ENCODE results near the gene STPG3. TPM values are rescaled to one million over a fixed set of nuclear protein-coding genes. Genes with fewer than 3 reads are reported as not detected.

STPG3 gene
- total RNA-seq, 4 donors from 2014 or later, result not detected

DNA sequence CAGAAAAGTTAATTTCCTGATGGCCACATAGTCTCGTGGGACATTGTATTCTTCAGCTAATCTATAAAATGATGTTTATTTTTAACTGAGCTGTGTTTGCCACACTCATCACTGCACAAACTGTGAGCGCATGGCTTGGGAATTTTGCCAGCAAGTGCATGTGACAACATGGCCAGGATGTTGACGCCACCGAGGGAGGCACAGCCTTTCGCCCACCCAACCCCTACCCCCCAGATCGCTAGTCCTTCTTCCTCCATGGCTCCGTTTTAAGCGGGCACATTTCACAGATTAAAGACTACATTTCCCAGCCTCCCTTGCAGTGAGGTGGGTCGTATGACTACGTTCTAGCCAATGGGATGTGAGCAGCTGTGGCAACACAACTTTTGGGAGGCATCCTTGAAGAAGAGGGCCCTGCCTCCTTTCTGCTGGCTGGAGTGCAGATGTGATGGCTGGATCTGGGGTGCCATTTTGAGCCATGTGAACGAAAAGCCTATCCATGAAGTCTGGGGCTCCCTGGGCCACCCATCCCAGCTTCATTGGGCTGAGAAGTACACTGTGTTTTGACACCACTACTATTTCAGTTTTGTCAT, 43.1 kb downstream of the STPG3 start:
- no peak for DNase-seq
- H3K27me3 ChIP-seq, result peaks cover 22 to 33% of the 10 kb centered on the region in 2 donors
- H3K27ac ChIP-seq, result no peak overlapping the region
- H3K36me3 ChIP-seq, result no peaks in the 10 kb centered on the region
- TF ChIP-seq POLR2A (IDR thresholded peaks at IDR 0.05), result no peak
- TF ChIP-seq, protein P1, sequence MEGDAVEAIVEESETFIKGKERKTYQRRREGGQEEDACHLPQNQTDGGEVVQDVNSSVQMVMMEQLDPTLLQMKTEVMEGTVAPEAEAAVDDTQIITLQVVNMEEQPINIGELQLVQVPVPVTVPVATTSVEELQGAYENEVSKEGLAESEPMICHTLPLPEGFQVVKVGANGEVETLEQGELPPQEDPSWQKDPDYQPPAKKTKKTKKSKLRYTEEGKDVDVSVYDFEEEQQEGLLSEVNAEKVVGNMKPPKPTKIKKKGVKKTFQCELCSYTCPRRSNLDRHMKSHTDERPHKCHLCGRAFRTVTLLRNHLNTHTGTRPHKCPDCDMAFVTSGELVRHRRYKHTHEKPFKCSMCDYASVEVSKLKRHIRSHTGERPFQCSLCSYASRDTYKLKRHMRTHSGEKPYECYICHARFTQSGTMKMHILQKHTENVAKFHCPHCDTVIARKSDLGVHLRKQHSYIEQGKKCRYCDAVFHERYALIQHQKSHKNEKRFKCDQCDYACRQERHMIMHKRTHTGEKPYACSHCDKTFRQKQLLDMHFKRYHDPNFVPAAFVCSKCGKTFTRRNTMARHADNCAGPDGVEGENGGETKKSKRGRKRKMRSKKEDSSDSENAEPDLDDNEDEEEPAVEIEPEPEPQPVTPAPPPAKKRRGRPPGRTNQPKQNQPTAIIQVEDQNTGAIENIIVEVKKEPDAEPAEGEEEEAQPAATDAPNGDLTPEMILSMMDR (IDR thresholded peaks at IDR 0.05), result no peak
- no peaks in the 10 kb centered on the region for H3K9me3 ChIP-seq
- no peak overlapping the region for H3K4me3 ChIP-seq
- H3K4me1 ChIP-seq, result peaks cover 0 to 13% of the 10 kb centered on the region in 2 donors
- intact Hi-C loops (cut with DNase I; ENCODE audit: low total_unique reads), result no loop called here

DNA sequence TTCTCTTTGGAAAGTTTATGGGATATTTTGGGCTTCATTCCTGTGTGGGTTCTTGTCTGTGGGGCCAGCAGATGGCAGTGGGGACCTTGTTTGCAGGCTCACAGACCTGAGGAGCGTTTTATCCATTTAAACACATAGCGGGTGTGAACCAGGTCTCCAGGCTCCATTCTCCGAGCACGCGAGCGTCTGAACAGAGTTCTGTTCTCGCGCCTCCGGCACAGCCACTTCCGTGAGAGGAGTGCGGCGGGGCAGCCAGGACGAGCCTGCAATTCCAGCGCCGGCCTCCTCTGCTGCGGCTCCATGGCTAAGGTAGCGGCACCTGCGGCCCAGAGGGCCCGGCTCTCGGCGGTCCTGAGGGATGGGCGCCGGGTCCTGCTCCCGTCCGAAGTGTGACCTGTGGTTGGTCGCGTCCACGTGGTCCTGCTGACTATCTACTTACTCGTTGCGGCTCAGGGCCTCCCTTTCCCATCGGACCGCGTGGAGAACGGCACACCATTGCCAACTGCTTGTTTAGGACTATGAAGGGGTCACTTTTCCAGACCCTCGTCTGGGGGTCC, 43.7 kb downstream of the STPG3 start:
- H3K27ac ChIP-seq, result no peak overlapping the region
- H3K9me3 ChIP-seq, result no peaks in the 10 kb centered on the region
- no peaks in the 10 kb centered on the region for H3K36me3 ChIP-seq
- DNase-seq, result no peak
- intact Hi-C loops (cut with DNase I; ENCODE audit: low total_unique reads), result no loop called here
- H3K27me3 ChIP-seq, result peaks cover 22 to 37% of the 10 kb centered on the region in 2 donors
- no peak overlapping the region for H3K4me3 ChIP-seq
- TF ChIP-seq, protein P1 (IDR thresholded peaks at IDR 0.05), result peak in 1 of 4 experiments; percentile 20
- no peak for TF ChIP-seq POLR2A (IDR thresholded peaks at IDR 0.05)
- peaks cover 0 to 13% of the 10 kb centered on the region in 2 donors for H3K4me1 ChIP-seq

DNA sequence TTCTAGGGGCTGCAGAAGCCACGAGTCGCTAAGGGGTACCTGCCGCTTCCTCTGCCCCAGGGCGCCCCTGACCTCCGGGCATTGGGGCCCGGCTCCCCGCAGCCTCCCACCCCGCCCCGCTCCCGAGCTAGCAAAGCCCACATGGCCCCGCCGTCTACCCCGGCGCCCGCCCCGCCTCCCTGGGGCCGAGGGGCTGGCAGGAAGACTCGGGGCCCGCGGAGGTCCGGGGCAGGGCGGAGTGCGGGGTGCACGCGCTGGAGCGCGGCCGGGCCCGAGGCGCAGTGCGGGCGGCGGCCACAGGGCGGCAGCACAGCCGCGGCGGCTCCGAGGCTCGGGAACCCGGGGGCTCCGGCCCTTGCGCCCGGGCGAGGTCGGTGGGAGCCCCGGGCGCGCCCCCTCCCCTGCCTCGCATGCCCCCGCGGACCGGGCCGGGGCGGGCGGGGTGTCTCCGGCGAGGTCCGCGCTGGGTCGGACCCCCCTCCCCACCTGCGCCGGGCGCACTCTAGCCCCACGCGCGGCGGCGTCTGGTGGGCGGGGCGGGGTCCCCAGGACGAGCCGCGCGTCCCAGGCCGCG, 44.2 kb downstream of the STPG3 start:
- H3K27me3 ChIP-seq, result peaks cover 27 to 43% of the 10 kb centered on the region in 2 donors
- no peaks in the 10 kb centered on the region for H3K36me3 ChIP-seq
- peak overlapping the region in 1 of 2 donors; percentile 77 for H3K27ac ChIP-seq
- intact Hi-C loops (cut with DNase I; ENCODE audit: low total_unique reads), result no loop called here
- H3K4me1 ChIP-seq, result peaks cover 0 to 13% of the 10 kb centered on the region in 2 donors
- DNase-seq, result no peak
- peak overlapping the region; percentile 10 to 11 for H3K4me3 ChIP-seq
- TF ChIP-seq, protein P1 (IDR thresholded peaks at IDR 0.05), result peak in 3 of 4 experiments; percentile 64 to 85 (median 77)
- TF ChIP-seq POLR2A (IDR thresholded peaks at IDR 0.05), result no peak
- no peaks in the 10 kb centered on the region for H3K9me3 ChIP-seq

DNA sequence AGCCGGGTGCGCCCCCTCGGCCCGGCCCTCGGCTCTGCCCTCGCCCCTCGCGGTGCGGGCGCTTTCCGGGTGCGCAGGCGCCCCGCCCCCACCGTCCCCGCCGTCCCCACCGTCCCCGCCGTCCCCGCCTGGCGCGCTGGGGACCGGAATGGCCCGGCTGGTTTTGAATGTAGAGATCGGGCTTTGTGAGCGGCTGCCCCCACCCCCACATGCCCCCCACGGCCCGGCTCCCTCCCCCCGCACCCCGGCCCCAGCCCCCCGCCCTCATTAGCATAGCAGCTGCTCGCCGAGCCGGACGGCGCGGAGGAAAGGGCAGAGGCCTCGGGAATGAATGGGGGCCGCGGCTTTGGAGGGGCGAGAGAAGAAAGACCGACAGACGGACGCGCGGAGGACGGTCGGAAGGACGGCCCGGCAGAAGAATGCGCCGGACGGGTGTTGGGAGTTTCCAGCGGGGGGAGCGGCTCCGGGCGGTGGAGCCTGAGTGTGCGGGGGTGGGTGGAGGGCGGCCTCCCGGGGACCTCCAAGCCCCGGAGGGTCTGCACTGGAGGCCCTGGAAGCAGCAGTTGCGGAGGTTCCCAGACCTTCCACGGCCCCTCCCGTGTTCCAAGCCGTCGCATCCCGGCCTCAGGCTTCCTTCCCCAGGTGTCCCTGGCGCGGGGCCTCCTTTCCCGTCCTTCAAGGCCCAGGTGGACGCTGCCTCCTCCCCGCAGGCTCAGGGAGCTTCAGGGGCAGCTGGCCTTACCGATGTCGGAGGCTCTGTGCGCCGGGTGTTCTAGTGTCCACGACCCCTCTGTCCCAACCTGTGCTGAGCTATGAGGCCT, 45.0 kb downstream of the STPG3 start:
- H3K27me3 ChIP-seq, result peaks cover 27 to 47% of the 10 kb centered on the region in 2 donors

More for the DNA sequence above, 45.0 kb downstream of the STPG3 start:
- no peaks in the 10 kb centered on the region for H3K9me3 ChIP-seq
- H3K27ac ChIP-seq, result peak overlapping the region; percentile 60 to 77
- H3K4me3 ChIP-seq, result peak overlapping the region; percentile 10 to 11
- H3K36me3 ChIP-seq, result no peaks in the 10 kb centered on the region
- peaks cover 0 to 20% of the 10 kb centered on the region in 2 donors for H3K4me1 ChIP-seq
- DNase-seq, result no peak
- TF ChIP-seq POLR2A (IDR thresholded peaks at IDR 0.05), result no peak
- TF ChIP-seq, protein P1 (IDR thresholded peaks at IDR 0.05), result no peak
- intact Hi-C loops (cut with DNase I; ENCODE audit: low total_unique reads), result no loop called here
